GM21825 (cell line): ENCODE data around the gene ADAP2.
"Not testable (repeated sequence)": the region's sequence is repeated elsewhere in the genome, so short reads cannot be mapped to it uniquely, and the experiment has no call there.

Source experiments
- ATAC-seq: cut with Tn5 transposase; IDR thresholded peaks from one replicate; pipeline ENCODE4 v1.9.1; 2021; ENCODE audit warnings: mild to moderate bottlenecking, moderate library complexity; ENCODE audit not compliant: unreplicated experiment

ADAP2 gene

DNA sequence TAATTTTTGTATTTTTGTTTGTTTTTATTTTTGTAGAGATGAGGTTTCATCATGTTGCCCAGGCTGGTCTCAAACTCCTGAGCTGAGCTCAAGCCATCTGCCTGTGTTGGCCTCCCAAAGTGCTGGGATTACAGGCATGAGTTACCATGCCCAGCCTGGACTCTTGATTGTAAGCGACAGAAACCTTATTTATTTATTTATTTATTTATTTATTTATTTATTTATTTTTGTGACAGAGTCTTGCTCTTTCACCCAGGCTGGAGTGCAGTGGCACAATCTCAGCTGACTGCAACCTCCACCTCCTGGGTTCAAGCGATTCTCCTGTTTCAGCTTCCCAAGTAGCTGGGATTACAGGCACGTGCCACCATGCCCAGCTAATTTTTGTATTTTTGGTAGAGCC is 8.1 kb downstream of the ADAP2 start:
- not testable (repeated sequence) for ATAC-seq

DNA sequence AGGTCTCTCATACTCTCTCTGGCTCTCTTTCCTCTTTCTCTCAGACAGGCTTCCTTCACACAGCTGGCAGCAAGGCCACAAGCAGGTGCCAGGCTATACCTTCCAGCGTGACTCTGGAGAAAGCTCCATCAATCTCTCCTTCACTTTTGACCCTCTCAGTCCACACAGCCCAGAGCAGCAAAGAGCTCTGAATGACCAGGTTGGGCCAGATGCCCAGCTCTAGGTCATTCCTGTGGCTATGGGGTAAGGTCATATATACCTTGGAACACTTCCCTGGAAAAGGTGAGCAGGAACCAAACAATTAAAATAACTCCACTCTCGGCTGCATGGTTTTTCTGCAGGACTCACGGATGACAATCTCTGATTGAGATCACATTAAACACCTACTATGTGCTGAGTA is 8.8 kb downstream of the ADAP2 start:
- ATAC-seq: no peak

DNA sequence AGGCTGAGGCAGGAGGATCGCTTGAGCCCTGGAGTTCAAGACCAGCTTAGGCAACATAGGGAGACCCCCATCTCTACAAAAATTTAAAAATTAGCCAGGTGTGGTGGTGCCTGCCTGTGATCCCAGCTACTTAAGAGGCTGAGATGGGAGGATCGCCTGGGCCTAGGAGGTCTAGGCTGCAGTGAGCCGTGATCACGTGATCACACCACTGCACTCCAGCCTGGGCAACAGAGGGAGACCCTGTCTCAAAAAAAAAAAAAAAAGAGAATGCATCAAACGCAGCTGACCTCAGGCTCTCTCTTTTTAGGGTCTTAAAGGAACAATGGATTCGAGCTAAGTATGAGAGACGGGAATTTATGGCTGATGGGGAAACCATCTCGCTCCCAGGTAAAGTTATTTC is 9.8 kb downstream of the ADAP2 start:
- not testable (repeated sequence) for ATAC-seq

DNA sequence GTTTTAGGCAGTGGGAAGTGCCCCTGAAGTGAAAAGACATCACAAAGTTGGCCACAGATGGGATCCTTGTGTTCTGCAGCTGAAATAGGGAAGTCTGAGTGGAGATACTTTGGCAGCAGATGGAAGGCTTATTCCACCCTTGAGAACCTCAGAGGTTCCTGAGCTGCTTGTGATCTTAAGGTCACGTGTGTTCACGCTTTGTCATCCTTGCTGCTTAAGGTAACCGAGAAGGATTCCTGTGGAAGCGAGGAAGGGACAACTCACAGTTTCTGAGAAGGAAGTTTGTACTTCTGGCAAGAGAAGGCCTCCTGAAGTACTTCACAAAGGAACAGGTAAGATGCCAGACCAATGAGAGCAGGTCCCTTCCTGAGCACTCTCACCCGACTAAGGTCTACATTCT is 12.2 kb downstream of the ADAP2 start:
- ATAC-seq: no peak

DNA sequence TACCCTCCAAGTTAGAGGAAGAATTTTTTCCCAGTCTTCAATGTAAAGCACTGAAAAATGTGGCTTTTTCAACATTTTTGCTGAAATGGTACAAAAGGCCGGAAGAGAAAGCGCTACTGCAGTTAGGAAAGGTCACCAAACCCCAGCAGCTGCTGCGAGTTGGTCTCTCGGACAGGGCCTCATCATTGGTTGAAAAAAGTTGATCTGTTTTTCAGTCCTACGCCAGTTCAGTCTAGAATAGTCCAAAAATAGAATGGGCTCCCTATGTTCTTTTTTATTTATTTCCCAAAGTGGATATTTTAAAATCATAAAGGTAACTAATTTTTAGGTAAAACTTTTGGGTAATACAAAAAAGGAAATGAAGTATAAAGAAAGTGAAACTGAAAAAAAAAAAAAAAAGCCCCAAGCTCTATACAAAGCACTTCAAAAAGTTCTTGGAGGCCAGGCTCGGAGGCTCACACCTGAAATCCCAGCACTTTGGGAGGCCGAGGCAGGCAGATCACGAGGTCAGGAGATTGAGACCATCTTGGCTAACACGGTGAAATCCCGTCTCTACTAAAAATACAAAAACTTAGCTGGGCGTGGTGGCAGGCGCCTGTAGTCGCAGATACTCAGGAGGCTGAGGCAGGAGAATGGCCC is 17.4 kb downstream of the ADAP2 start:
- ATAC-seq: no peak

DNA sequence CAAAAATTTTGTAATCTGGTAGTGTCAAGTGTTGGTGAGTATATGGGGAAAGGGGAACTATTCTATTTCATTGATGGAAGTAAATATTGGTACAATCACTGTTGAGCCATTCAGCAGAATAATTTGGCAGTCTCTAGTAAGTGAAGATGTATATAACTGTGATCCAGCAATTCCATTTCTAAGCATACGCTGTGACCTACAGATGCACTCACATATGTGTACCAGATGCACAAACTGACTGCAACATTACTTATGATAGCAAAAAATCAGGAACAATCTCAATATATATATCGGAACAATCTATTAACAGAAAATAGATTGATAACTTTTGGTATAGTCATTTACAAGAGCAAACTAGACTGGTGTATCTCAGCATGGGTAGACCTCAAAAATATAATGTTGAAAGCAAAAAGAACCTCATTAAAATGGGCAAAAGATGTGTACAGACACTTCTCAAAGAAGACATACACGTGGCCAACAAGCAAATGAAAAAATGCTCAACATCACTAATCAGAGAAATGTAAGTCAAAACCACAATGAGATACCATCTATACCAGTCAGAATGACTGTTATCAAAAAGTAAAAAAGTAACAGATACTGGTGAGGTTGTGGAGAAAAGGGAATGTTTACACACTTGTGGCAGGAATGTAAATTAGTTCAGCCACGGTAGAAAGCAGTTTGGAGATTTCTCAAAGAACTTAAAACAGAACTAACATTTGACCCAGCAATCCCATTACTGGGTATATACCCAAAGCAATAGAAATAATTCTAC is 20.7 kb downstream of the ADAP2 start:
- ATAC-seq: no peak

DNA sequence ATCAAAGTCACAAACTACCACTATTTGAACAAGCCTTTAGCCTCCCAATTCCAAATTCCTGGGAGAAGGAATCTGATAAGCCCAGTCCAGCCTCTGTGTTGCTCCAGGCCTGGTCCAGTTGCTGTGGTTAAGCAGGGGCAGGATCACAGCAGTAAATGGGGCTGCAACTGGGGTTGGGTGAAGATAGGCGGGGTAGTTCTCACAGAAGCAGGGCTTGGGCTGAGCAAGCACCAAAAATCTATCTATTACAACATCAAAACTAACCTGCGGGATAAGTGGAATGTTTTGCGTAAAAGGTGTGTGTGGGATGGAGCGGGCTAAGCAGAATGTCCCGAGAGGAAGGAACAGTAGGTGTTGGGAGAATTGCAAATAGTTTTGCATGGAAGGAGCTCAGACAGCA is 26.1 kb downstream of the ADAP2 start:
- no peak for ATAC-seq

DNA sequence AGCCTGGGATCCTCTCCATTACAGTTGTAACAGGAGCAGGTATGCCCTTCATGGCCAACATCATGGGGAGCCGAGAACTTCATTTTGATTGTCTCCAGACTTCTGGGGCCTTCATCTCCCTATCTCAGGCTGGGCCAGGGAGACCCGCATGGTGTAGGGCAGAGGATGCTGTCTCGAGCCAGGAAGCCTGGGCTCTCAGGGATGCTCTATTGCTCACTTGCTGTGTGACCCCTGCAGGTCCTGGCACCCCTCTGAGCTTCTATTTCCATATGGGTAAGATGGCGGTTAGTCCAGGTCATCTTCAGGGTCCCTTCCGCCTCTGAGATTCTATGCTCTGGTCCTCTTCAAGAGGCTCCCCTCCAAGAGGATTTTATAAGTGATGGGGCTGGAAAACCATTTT is 28.4 kb downstream of the ADAP2 start:
- ATAC-seq: no peak

DNA sequence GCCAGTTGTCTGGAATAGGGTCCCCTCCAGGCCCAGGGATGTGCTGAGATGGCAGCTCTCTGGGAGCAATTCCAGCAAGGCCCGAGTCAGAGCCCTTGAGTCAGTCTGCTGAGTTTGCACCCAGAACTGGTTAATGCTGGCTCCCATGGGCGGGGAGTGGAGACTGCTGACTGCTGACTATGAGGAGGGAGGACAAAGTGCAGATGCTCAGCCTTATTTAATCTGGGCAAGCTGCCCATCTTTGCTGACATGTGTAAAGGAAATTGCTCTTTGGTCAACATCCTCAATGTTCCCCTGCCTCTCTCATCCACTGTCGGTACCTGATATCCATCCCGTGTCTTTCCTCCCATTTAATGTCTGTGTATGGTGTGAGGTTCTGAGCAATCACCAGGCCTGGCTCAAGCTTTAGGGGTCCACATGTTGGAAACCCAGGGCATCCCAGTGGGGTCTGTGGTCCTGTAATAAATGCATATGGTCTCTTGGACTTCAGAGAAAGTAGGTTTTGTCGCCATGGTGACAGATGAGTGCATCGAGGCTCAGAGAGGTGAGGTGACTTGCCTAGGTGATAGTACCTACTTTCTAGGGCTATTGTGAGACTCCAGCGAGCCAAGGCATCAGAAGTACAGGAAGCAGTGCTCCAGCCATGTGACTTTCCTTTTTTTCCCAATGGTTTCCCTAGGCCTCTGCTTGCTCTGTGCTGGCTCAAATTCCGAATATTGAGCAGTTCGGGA is 29.1 kb downstream of the ADAP2 start:
- ATAC-seq: no peak

DNA sequence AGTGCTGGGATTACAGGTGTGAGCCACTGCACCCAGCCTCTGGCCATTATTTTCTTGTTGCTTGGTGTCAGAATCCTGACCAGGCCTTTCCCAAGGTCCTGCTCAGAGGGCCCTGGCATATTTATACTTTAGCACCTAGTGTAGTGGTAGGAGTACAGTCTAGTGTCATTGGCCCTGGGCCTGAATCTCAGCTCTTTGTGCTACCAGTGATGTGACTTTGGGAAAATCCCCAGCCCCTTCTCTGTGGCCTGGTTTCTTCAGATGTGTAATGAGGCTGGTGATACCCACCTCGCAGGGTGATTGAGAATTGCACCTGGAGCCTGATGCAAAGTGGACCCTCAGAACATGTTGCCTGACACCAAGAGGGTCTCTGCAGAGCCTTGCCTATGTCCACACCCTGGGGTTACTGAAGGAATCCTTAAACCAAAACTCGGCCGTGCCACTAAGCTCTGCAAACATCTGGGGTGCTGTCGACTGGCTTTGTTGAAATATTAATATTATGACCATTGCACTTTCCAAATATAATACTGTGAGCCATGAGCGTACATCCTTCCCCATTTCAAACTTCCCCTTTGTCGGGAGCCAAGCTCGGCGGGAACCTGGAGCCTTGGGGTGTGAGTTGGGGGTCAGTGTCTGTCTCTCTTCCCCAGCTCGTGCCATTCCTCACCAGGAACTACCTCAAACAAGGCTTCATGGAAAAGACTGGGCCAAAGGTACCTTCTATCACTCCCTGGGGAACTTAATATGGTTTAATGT is 31.1 kb downstream of the ADAP2 start:
- no peak for ATAC-seq

DNA sequence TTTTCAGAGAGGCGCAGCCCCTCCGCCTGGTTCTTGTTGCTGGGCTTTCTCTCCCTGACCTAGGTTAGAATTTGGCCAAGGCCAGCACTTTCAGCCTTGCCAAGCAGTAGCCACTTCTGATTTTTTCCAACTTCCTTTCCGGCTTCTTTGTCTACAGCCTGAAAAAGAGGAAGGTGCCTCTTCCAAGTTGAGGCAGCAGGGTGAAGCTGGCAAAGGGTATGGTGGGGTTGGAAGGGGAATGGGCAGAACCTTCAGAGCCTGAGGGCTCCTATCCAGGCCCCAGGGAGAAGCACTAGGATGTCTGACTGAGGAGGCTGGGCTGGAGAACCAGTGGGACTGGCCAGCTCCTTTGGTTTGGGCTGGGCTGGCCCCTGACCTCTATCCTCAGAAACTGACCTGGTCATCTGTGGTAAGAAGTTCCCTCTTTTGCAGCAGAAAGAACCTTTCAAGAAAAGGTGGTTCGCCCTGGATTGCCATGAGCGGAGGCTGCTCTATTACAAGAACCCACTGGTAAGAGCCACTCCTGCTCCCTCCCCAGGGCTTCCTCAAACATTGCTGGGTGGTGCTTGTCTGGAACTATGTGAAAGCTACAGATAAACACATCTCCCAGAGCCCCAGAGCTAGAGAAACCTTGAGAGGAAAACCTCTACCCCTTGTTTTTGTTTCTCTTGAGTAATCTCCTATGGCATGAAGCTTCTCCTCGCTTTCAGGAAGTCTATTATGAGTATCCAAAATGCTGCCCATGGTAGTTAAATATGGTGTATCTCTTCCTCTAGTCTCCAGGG is 32.5 kb downstream of the ADAP2 start:
- no peak for ATAC-seq

DNA sequence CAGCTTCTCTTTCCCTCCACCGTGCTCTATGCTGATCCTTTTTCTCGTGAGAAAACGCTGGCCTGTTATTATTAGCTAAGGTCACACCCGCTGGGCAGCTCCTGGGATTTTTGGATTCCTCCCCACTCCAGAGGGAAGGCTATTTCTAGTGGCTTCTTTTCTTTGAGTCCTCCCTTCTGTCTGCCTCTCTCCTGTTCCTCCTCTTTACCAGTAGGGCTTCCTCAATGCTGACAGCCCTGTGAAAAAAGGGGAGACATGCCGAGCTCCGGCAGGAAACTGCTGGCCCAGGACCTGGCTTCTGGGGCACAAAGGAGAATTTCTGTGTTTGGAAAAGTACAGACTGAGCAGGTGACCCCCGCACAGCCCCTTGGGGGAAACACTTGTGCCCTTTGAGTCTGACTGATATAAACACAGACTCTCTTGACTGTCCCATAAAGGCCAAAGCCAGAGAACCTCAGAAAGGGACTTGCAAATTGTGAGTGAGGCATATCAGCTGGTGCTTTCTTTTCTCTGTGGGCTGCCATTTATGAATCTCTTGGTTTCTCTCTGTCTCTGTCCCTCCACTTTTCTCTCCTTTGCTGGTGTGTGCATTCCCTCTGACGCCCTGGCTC is 35.1 kb downstream of the ADAP2 start:
- ATAC-seq: no peak

DNA sequence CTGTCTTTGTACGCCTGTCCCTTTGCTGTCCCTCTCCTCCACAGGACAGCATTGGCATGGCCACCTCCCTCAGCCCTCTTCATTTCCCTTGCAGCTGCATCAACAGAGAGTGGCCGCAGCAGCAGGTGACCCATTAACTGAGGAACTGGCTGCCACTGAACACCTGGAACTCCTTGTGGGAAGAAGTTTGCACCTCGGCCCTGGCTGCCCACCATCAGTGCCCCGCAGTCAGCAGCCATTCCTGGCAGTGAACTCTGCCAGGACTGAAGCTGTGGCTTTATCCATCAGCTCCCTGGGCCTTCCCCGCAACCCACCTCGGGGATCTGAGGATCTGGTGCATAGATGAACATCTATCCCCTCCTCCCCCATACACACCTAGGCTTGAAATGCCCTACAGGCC is 36.0 kb downstream of the ADAP2 start:
- no peak for ATAC-seq

DNA sequence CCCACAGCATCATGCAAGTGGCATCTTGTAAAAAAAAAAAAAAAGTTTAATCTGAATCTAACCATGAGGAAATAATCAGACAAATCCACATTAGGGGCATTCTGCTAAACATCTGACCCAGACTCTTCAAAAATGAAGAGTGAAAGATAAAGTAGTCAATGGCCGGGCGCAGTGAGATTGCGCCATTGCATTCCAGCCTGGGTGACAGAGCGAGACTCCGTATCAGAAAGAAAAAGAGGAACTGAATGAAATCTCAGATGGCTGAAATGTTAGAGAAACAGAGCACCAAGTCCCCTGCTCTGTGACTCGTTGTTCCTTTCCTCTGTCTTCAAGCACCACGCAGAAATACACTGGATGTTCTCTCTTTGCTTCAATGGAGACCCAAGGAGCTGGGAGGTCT is 36.4 kb downstream of the ADAP2 start:
- no peak for ATAC-seq

DNA sequence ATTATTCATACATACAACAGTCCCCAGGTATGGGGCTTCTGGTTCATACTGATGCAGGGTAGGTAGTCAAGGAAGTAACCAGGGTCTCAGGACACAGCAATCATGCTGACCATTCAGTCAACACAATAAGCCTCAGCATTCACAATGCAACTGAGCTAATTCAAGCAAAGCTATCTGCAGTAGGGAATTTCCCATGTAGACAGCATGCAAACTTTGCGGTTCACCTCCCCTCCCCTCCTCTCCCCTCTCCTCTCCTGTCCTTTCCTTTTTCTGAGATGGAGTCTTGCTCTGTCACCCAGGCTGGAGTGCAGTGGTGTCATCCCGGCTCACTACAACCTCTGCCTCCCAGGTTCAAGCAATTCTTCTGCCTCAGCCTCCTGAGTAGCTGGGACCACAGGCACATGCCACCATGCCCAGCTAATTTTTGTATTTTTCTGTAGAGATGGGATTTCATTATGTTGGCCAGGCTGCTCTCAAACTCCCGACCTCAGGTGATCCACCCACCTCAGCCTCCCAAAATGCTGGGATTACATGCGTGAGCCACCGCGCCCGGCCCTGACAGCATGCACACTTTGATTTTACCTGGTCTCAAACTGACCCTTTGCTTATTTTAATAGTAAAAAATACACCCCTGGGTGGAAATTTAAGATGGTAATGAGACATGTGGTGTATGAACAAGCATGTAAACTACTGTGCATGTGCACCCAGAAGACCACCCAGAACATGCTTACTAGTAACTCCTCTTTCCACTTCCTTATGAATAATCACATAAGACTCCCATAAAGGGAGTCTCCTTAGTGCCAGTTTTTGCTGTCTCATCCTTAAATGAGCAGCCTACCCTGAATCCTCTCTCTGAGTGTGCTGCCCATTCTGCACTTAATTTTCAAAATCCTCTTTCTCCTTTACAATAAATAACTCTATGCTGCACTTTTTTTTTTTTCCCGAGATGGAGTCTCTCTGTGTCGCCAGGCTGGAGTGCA is 39.8 kb downstream of the ADAP2 start:
- ATAC-seq: no peak

DNA sequence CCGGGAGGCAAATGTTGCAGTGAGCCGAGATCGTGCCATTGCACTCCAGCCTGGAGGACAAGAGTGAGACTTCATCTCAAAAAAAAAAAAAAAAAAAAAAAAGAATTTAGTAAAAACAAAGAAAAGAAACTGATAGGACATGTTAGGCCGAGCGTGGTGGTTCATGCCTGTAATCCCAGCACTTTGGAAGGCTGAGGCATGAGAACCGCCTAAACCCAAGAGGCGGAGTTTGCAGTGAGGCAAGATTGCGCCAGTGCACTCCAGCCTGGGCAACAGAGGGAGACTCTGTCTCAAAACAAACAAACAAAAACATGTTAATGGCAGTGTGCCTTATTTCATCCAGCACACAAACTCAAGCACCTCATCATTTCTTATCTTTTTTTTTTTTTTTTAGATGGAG is 42.6 kb downstream of the ADAP2 start:
- ATAC-seq: not testable (repeated sequence)

DNA sequence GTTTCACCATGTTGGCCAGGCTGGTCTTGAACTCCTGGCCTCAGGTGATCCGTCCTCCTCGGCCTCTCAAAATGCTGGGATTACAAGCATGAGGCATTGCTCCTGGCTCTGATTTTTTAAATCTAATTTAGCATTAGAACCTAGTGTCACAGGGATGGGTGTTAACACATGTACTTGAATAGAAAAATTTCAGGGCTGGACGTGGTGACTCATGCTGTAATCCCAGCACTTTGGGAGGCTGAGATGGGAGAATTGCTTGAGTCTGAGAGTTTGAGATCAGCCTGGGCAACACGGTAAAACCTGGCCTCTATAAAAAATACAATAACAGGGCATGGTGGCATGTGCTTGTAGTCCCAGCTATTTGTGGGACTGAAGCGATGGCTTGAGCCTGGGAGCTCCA is 43.1 kb downstream of the ADAP2 start:
- no peak for ATAC-seq

DNA sequence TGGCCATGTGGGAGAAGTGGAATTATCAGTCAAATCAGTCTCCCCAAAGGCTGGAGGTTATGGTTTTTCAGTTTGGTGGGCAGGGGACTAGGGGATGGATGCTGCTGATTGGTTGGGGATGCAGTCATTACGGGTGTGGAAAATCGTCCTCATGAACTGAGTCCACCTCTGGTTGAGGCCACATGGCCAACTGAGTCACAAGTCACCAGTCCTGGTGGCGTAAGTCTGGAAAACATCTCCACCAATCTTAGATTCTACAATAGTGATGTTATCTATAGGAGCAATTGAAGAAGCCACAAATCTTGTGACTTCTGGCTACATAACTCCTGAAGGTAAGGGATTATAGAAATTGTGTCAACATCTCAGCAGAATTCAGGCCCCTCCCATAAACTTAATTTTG is 43.9 kb downstream of the ADAP2 start:
- ATAC-seq: no peak

DNA sequence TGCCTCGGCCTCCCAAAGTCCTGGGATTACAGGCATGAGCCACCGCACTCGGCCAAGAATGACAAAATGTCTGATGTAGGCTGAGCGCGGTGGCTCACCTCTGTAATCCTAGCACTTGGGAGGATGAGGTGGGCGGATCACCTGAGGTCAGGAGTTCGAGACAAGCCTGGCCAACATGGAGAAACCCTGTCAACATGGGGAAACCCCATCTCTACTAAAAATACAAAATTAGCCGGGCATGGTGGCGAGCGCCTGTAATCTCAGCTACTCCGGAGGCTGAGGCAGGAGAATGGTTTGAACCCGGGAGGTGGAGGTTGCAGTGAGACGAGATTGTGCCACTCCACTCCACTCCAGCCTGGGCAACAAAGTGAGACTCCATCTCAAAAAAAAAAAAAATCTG is 46.2 kb downstream of the ADAP2 start:
- not testable (repeated sequence) for ATAC-seq
